DOHH2 (cell line): Measurements from ENCODE around the gene GABPB2.

Source experiments
- CTCF ChIP-seq: fragments of 200-600 bp; sonication (generic); IDR thresholded peaks from one replicate; pipeline ENCODE4 v1.5.1; 2014; ENCODE audit warnings: antibody characterized with exemption, mild to moderate bottlenecking, low read depth, low read length; ENCODE audit not compliant: poor library complexity, severe bottlenecking
- EZH2phosphoT487 ChIP-seq: fragments of 200-600 bp; sonication (generic); IDR thresholded peaks from 2 replicates; pipeline ENCODE4 v1.6.1; 2017; ENCODE audit warnings: borderline replicate concordance, mild to moderate bottlenecking, antibody characterized with exemption, low read length, moderate library complexity, mixed read lengths

GRCh38 chr1:151055581-151055980, 15.0 kb upstream of the GABPB2 start:
- no peak for TF ChIP-seq CTCF
- TF ChIP-seq EZH2phosphoT487: no peak
